MM.1S (cell line): ENCODE results near the gene CLDN11.

ENCODE experiments used
- DNase-seq: peaks from one replicate; pipeline ENCODE4 v3.0.0-alpha.2; 2015
- H2AFZ ChIP-seq: fragments of 300-600 bp; sonication (generic); 2 replicates; pipeline ENCODE4 v1.6.0; 2016; ENCODE audit warnings: antibody characterized with exemption, low read length
- H3F3A ChIP-seq: fragments of 300-600 bp; sonication (generic); 2 replicates; pipeline ENCODE4 v1.6.1; 2016; ENCODE audit warnings: mild to moderate bottlenecking, antibody characterized with exemption, low read length, moderate library complexity, mixed read lengths; ENCODE audit not compliant: insufficient read depth
- H3K27ac ChIP-seq: fragments of 300-600 bp; sonication (generic); 2 replicates; pipeline ENCODE4 v1.5.1; 2016; ENCODE audit warnings: mild to moderate bottlenecking, low read length
- H3K27me3 ChIP-seq: fragments of 300-600 bp; sonication (generic); replicated peaks from 2 replicates; pipeline ENCODE4 v1.6.0; 2016; ENCODE audit warnings: low read length; ENCODE audit not compliant: insufficient read depth
- H3K36me3 ChIP-seq: fragments of 300-600 bp; sonication (generic); replicated peaks from 2 replicates; pipeline ENCODE4 v1.6.1; 2016; ENCODE audit warnings: mild to moderate bottlenecking, low read length, mixed read lengths; ENCODE audit not compliant: insufficient read depth
- H3K4me1 ChIP-seq: fragments of 300-600 bp; sonication (generic); 2 replicates; pipeline ENCODE4 v1.6.1; 2016; ENCODE audit warnings: low read length, mixed read lengths
- H3K4me2 ChIP-seq: fragments of 300-600 bp; sonication (generic); 2 replicates; pipeline ENCODE4 v1.6.0; 2016; ENCODE audit warnings: low read depth, low read length
- H3K4me3 ChIP-seq: fragments of 300-600 bp; sonication (generic); 2 replicates; pipeline ENCODE4 v1.5.1; 2016; ENCODE audit warnings: low read length, mixed read lengths
- H3K79me2 ChIP-seq: fragments of 300-600 bp; sonication (generic); 2 replicates; pipeline ENCODE4 v1.6.1; 2016; ENCODE audit warnings: mixed run types, low read length, mixed read lengths
- H3K9ac ChIP-seq: fragments of 300-600 bp; sonication (generic); 2 replicates; pipeline ENCODE4 v1.6.1; 2016; ENCODE audit warnings: low read length, mixed read lengths
- H3K9me2 ChIP-seq: fragments of 300-600 bp; sonication (generic); replicated peaks from 2 replicates; pipeline ENCODE4 v1.6.1; 2016; ENCODE audit warnings: mild to moderate bottlenecking, low read length, mixed read lengths; ENCODE audit not compliant: insufficient read depth
- H3K9me3 ChIP-seq: fragments of 300-600 bp; sonication (generic); replicated peaks from 2 replicates; pipeline ENCODE4 v1.6.1; 2016; ENCODE audit warnings: mild to moderate bottlenecking, low read length, mixed read lengths; ENCODE audit not compliant: insufficient read depth
- H4K20me1 ChIP-seq: fragments of 300-600 bp; sonication (generic); 2 replicates; pipeline ENCODE4 v1.6.1; 2016; ENCODE audit warnings: mild to moderate bottlenecking, low read length, moderate library complexity, mixed read lengths; ENCODE audit not compliant: insufficient read depth
- EZH2 ChIP-seq: fragments of 300-600 bp; sonication (generic); optimal IDR thresholded peaks from 2 replicates; pipeline ENCODE3; 2017; ENCODE audit warnings: low read depth, mild to moderate bottlenecking, antibody characterized with exemption, low read length, mixed read lengths
- EZH2phosphoT487 ChIP-seq: fragments of 300-600 bp; sonication (generic); IDR thresholded peaks from 2 replicates; pipeline ENCODE4 v1.6.1; 2018; ENCODE audit warnings: antibody characterized with exemption, low read length
- TF ChIP-seq, protein P1 (sequence below): fragments of 300-600 bp; sonication (generic); IDR thresholded peaks from 2 replicates; pipeline ENCODE4 v1.5.1; 2016; ENCODE audit warnings: antibody characterized with exemption, low read length, mixed read lengths

Gene CLDN11

DNA sequence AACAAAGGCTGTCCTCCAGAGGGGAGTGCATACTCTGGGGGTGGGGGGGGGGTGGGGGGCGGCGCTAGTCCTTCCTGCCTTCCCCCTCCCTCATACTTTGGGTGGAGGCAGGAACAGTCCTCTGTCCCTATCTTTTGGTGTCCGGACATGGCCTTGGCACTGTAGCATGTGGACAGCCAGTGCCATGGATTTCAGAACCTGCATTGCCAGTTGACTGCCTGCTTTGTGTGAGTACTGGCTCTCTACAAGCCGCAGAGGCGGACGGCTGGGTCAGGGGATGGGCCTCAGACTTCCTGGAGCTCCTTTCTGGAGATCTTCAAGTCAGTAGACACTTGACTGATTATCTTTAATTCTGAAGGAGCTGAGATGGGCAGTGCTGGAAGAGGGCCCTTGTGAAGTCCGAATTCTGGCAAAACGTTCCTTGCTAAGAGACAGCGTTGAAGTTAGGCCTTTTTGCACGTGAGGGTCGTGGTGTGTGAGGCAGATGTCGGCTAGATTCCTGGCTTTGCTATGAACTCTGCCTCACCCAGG, 2.5 kb downstream of the CLDN11 start:
- Histone ChIP-seq H3F3A (no peaks in the 10 kb centered on the region), H3K4me1 (no peaks in the 10 kb centered on the region), H3K4me2 (no peak overlapping the region), H4K20me1 (no peaks in the 10 kb centered on the region), H3K27ac (no peak overlapping the region), H3K4me3 (no peak overlapping the region), H2AFZ (no peak overlapping the region), H3K79me2 (no peaks in the 10 kb centered on the region), H3K36me3 (no peaks in the 10 kb centered on the region), H3K9me2 (no peaks in the 10 kb centered on the region), H3K9ac (no peak overlapping the region), H3K27me3 (no peaks in the 10 kb centered on the region), H3K9me3 (no peaks in the 10 kb centered on the region)
- no peak for DNase-seq
- TF ChIP-seq, protein P1, sequence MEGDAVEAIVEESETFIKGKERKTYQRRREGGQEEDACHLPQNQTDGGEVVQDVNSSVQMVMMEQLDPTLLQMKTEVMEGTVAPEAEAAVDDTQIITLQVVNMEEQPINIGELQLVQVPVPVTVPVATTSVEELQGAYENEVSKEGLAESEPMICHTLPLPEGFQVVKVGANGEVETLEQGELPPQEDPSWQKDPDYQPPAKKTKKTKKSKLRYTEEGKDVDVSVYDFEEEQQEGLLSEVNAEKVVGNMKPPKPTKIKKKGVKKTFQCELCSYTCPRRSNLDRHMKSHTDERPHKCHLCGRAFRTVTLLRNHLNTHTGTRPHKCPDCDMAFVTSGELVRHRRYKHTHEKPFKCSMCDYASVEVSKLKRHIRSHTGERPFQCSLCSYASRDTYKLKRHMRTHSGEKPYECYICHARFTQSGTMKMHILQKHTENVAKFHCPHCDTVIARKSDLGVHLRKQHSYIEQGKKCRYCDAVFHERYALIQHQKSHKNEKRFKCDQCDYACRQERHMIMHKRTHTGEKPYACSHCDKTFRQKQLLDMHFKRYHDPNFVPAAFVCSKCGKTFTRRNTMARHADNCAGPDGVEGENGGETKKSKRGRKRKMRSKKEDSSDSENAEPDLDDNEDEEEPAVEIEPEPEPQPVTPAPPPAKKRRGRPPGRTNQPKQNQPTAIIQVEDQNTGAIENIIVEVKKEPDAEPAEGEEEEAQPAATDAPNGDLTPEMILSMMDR: no peak
- no peak for TF ChIP-seq EZH2phosphoT487
- TF ChIP-seq EZH2: no peak

DNA sequence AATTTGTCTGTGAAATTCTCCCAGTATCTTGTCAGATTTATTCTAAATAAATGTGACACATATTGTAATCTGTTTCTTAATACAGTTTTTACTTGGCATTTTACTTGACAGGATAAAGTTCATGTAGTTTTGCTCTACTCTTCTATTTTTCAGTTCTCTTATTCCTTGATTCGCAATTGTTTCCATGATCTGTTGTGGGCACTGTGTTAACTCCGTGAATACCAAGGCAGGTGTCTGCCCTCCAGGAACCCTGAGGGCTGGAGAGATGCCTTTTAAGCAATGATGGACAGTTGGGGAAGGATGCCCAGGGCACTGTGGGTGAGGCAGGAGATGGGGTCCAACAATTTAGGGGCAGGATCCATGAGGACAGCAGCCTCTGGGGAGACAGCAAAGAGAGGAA, 3.1 kb downstream of the CLDN11 start:
- no peak overlapping the region for H3K9ac ChIP-seq
- no peak overlapping the region for H2AFZ ChIP-seq
- TF ChIP-seq EZH2phosphoT487 (no peak), EZH2 (no peak)
- TF ChIP-seq, protein P1: no peak
- DNase-seq: no peak
- no peaks in the 10 kb centered on the region for H3K9me3 ChIP-seq
- no peaks in the 10 kb centered on the region for H3K36me3 ChIP-seq
- no peaks in the 10 kb centered on the region for H3K27me3 ChIP-seq
- H3K4me2 ChIP-seq: no peak overlapping the region
- H3K9me2 ChIP-seq: no peaks in the 10 kb centered on the region
- H4K20me1 ChIP-seq: no peaks in the 10 kb centered on the region
- H3K4me3 ChIP-seq: no peak overlapping the region
- no peak overlapping the region for H3K27ac ChIP-seq
- H3K79me2 ChIP-seq: no peaks in the 10 kb centered on the region
- H3K4me1 ChIP-seq: no peaks in the 10 kb centered on the region
- no peaks in the 10 kb centered on the region for H3F3A ChIP-seq

DNA sequence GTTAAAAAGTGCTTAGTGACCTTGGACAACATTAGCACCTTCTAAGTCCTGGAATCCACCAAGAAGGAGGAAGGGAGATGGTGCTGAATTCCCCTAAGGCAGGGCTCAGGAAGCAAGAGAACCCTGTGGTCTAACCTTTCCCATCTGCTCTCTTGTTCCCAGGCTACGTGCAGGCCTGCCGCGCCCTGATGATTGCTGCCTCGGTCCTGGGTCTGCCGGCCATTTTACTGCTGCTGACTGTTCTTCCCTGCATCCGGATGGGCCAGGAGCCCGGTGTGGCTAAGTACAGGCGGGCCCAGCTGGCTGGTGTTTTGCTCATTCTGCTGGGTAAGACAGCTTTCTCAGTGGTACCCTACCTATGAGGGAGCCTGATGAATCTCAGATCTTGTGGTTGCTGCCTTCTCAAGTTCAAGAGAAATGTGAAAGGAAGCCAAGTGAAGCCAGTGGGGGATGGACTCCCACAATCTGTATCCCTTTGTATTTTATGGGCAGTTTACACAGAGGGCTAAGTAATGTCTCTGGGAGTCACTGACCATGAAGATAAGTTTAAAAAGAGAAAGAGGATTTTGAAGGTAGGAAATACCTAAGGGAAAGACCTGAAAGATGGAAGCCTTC, 4.4 kb downstream of the CLDN11 start:
- no peaks in the 10 kb centered on the region for H4K20me1 ChIP-seq
- no peak for DNase-seq
- no peaks in the 10 kb centered on the region for H3K36me3 ChIP-seq
- H2AFZ ChIP-seq: no peak overlapping the region
- no peak overlapping the region for H3K4me3 ChIP-seq
- H3K9me2 ChIP-seq: no peaks in the 10 kb centered on the region
- no peak overlapping the region for H3K9ac ChIP-seq
- TF ChIP-seq EZH2phosphoT487 (no peak), EZH2 (no peak)
- TF ChIP-seq, protein P1: no peak
- peaks cover under 1% of the 10 kb centered on the region for H3K4me1 ChIP-seq
- H3K27me3 ChIP-seq: no peaks in the 10 kb centered on the region
- no peak overlapping the region for H3K4me2 ChIP-seq
- no peaks in the 10 kb centered on the region for H3K79me2 ChIP-seq
- no peaks in the 10 kb centered on the region for H3F3A ChIP-seq
- no peaks in the 10 kb centered on the region for H3K9me3 ChIP-seq
- no peak overlapping the region for H3K27ac ChIP-seq
